MV-4-11 (cell line): Measurements from ENCODE around the gene TAS2R13.

Experiments
- DNase-seq: peaks from one replicate; lab custom pipeline; 2025; lab: John Stamatoyannopoulos, UW

TAS2R13 gene

GRCh38 chr12:10867381-10867780 is 42.0 kb downstream of the TAS2R13 start:
- no peak for DNase-seq

GRCh38 chr12:10863512-10864218 is 45.7 kb downstream of the TAS2R13 start:
- no peak for DNase-seq

- no peak for DNase-seq
Measured at GRCh38 chr12:10861366-10861765, 48.0 kb downstream of the TAS2R13 start.
